HG02678 (cell line): ENCODE measurements around the gene KCNC1.

Experiments used
- ATAC-seq: cut with Tn5 transposase; IDR thresholded peaks from one replicate; pipeline ENCODE4 v1.9.1; 2021; ENCODE audit warnings: mild to moderate bottlenecking, moderate library complexity; ENCODE audit not compliant: unreplicated experiment

The KCNC1 gene

GRCh38 chr11:17751558-17751957, 17.0 kb downstream of the KCNC1 start:
- ATAC-seq = no peak

- no peak for ATAC-seq
Observed at GRCh38 chr11:17752144-17752543, 17.6 kb downstream of the KCNC1 start.

GRCh38 chr11:17753153-17753552, 18.6 kb downstream of the KCNC1 start:
- ATAC-seq = no peak

- no peak for ATAC-seq
Observed at GRCh38 chr11:17753641-17754040, 19.1 kb downstream of the KCNC1 start.

- ATAC-seq = no peak
Observed at GRCh38 chr11:17755891-17756290, 21.3 kb downstream of the KCNC1 start.

GRCh38 chr11:17760102-17761029, 25.8 kb downstream of the KCNC1 start:
- ATAC-seq = peak; percentile 72

GRCh38 chr11:17762309-17762974, 27.9 kb downstream of the KCNC1 start:
- ATAC-seq = no peak

- no peak for ATAC-seq
Observed at GRCh38 chr11:17763244-17763643, 28.7 kb downstream of the KCNC1 start.

- ATAC-seq = no peak
Observed at GRCh38 chr11:17763703-17764102, 29.1 kb downstream of the KCNC1 start.

- no peak for ATAC-seq
Observed at GRCh38 chr11:17764446-17765218, 30.1 kb downstream of the KCNC1 start.

- no peak for ATAC-seq
Observed at GRCh38 chr11:17765356-17766072, 30.9 kb downstream of the KCNC1 start.

GRCh38 chr11:17766073-17766359, 31.4 kb downstream of the KCNC1 start:
- no peak for ATAC-seq

- no peak for ATAC-seq
Observed at GRCh38 chr11:17766590-17766989, 32.0 kb downstream of the KCNC1 start.

- ATAC-seq = no peak
Observed at GRCh38 chr11:17767301-17767885, 32.8 kb downstream of the KCNC1 start.

- no peak for ATAC-seq
Observed at GRCh38 chr11:17767914-17768313, 33.3 kb downstream of the KCNC1 start.

- ATAC-seq = no peak
Observed at GRCh38 chr11:17768547-17768946, 34.0 kb downstream of the KCNC1 start.

GRCh38 chr11:17769218-17769617, 34.6 kb downstream of the KCNC1 start:
- no peak for ATAC-seq

GRCh38 chr11:17770048-17770652, 35.6 kb downstream of the KCNC1 start:
- no peak for ATAC-seq

- ATAC-seq = no peak
Observed at GRCh38 chr11:17770917-17771316, 36.3 kb downstream of the KCNC1 start.

GRCh38 chr11:17771415-17771814, 36.8 kb downstream of the KCNC1 start:
- ATAC-seq = no peak
